GM12892 (cell line): ENCODE measurements around the gene USP11.

Source experiments
- POLR2AphosphoS5 ChIP-seq: IDR thresholded peaks from 2 replicates; pipeline ENCODE4 v1.6.1; 2011; ENCODE audit warnings: low read depth, low read length, control low read depth
- TAF1 ChIP-seq: IDR thresholded peaks from 2 replicates; pipeline ENCODE4 v1.6.1; 2011; ENCODE audit warnings: low read depth, mild to moderate bottlenecking, control low read depth, low read length, borderline replicate concordance

GRCh38 chrX:47240619-47241018 is 7.8 kb downstream of the USP11 start:
- no peak for TF ChIP-seq POLR2AphosphoS5
- TF ChIP-seq TAF1: no peak
